Stimulated activated CD4-positive, alpha-beta T cell treated with anti-CD3 and anti-CD28 coated beads, TNF-alpha, amount 100 ng/mL, for 24 hours (primary cell): ENCODE results near the gene CSF3R.
"Not testable (repeated sequence)": the region's sequence is repeated elsewhere in the genome, so short reads cannot be mapped to it uniquely, and the experiment has no call there.

Experiments
- DNase-seq, 3 experiments: peaks; one replicate each; pipeline ENCODE4 v3.0.0-alpha.2; 2020; ENCODE audit warnings: low read depth in 3 of 3

Gene CSF3R

DNA sequence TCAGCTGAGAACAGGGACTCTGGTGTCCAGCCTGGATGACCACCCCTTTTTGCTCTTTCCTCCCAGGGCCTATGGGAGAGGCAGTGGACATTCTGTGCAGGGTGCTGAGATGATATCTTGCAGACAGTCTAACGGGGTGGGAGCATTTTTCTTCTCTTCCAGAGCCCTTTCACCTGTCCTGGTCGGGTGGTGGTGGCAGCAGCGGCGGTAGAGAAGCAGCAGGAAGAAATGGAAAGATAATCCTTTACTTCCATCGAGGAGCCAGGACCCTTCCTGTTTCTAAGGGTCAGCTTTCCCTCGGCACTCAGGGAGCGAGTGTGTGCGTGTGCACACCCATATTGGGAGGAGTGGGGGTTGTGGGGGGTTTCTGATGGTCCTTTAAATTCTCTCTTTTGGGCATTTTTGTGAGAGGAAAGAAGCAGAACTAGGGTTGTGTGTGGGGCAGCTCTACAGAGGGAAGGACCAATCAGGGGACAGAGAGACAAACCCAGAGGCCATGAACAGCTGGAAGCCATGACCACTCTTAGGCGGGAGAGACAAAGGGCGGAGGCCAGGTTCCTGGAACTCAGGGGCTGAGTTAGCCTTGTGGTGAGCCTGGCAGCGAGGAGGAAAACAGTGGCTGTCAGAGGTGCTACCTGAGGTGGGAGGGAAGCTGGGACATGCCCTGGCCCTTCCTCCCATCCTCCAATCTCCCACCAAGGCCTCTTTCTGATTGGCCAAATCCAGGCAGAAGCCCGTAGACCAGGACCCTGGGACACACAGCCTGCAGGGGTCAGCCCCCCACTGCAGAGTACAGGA lies 31.2 kb upstream of the CSF3R start:
- no peak for DNase-seq

DNA sequence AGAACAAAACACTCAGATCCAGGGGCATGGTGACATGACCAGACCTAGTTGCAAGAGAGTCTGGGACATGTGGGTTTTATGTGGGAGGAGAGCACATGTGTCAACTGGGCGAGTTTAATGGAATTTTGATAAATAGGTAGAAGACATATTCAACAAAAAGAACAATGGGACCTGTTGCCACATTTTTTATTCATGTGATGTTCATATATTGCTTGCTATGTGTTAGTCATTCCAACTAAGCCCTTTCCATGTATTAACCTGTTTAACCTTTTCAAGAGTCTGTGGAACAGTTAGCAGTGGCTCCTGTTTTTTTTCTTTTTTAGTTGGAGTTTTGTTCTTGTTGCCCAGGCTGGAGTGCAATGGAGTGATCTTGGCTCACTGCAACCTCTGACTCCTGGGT lies 30.1 kb upstream of the CSF3R start:
- no peak for DNase-seq

DNA sequence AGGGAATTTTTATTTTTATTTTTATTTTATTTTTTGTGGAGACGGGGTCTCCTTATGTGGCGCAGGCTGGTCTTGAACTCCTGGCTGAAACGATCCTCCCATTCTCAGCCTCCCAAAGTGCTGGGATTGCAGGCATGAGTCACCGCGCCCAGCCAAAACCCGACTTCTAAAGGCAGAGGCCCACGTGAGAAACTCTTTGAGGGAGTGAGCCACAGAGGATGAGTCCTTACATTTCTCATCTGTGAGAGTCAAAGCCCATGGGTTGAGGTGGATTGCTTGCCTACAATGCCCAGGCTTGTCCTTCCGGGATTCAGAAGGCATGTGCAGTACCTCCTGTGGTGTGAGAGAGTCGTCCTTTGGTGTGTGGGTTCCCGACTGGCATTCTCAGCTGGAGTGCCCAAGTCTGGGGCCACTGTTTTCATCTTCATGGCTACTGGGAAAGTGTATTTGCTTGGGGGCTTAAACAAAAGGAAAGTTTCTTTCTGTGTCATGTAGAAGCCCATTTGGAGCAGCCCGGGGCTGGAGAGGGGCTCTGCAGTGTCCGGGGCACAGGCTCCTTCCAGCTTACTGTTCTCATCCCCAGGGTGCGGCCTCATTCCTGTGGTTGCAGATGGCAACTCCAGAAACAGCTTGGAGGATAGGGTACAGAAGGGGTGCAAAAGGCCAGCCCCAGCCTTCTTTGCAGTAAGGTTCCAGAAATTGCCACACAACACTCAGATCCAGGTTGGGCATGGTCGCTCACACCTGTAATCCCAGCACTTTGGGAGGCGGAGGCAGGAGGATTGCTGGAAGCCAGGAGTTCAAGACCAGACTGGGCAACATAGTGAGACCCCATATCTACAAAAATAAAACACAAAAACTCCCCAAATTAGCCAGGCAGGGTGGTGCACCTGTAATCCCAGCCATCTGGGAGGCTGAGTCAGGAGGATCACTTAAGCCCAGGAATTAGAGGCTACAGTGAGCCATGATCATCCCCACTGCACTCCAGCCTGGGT lies 29.4 kb upstream of the CSF3R start:
- DNase-seq = no peak

GRCh38 chr1:36511220-36511619 lies 28.5 kb upstream of the CSF3R start:
- DNase-seq = not testable (repeated sequence)

GRCh38 chr1:36510418-36510817 lies 27.7 kb upstream of the CSF3R start:
- no peak for DNase-seq

- DNase-seq = no peak
Observed at GRCh38 chr1:36508257-36508656, 25.5 kb upstream of the CSF3R start.

GRCh38 chr1:36506276-36506920 lies 23.7 kb upstream of the CSF3R start:
- no peak for DNase-seq

- DNase-seq = no peak
Observed at GRCh38 chr1:36503733-36504132, 21.0 kb upstream of the CSF3R start.

GRCh38 chr1:36503159-36503558 lies 20.4 kb upstream of the CSF3R start:
- DNase-seq = no peak

DNA sequence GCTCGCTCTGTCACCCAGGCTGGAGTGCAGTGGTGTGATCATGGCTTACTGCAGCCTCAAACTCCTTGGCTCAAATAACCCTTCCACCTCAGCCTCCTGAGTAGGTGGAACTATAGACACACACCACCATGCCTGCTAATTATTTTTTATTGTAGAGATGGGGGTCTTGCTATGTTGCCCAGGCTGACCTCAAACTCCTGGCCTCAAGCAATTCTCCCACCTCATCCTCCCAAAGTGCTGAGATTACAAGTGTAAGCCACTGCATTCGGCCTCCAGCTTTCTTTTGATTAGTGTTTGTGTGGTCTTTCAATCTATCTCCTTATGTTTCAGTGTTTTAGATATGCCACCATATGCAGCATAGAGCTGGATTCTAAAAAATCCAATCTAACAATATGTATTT lies 19.9 kb upstream of the CSF3R start:
- DNase-seq = no peak

- DNase-seq = not testable (repeated sequence)
Observed at GRCh38 chr1:36501911-36502310, 19.2 kb upstream of the CSF3R start.

GRCh38 chr1:36497207-36497606 lies 14.5 kb upstream of the CSF3R start:
- no peak for DNase-seq

DNA sequence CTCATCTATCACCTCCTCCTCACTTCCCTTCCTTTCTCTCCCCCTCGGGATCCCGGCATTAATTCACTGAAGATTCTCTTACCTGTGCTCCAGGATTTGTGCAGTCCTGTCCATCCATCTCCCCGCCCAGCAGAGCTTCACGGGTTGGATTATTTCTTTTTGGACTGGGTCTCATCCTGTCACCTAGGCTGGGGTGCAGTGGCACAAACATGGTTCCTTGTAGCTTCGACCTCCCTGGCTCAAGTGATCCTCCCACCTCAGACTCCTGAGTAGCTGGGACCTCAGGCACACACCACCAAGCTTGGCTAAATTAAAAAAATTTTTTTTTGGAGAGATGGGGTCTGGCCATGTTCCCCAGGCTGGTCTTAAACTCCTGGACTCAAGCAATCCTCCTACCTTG lies 12.3 kb upstream of the CSF3R start:
- DNase-seq = no peak

DNA sequence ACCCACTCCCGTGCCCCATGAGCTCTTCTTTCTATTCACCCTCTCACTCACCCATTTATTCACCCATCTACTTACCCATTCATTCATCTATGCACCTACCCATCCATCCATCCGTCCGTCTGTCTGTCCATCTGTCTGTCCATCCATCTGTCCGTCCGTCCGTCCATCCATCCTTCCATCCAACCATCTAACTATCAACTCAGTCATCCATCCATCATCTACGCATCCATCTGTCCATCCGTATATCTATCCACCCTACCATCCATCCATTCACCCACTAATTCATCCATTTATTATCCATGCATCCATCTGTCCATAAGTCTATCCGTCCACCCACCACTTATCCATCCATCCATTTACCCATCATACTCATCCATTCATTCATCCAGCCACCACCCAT lies 10.8 kb upstream of the CSF3R start:
- DNase-seq = no peak

DNA sequence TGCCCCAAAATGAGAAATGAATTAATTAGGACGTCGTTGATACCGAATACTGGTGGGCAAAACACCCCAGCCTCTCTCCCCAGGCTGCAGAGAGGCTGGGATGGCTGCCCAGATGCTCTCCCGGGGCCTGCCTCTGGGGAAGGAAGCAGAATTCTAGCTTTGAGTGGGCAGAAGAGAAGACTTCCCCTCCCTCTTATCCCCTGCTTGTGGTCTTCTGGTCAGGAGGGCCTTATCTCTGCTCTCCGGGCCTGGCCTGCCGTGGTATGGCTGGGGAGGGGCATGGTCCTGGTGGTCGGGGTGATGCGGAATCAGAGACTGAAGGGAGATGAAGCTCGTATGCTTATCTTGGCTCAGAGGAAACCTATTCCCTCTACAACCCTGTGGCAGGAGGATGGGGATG lies 9.8 kb upstream of the CSF3R start:
- no peak for DNase-seq

DNA sequence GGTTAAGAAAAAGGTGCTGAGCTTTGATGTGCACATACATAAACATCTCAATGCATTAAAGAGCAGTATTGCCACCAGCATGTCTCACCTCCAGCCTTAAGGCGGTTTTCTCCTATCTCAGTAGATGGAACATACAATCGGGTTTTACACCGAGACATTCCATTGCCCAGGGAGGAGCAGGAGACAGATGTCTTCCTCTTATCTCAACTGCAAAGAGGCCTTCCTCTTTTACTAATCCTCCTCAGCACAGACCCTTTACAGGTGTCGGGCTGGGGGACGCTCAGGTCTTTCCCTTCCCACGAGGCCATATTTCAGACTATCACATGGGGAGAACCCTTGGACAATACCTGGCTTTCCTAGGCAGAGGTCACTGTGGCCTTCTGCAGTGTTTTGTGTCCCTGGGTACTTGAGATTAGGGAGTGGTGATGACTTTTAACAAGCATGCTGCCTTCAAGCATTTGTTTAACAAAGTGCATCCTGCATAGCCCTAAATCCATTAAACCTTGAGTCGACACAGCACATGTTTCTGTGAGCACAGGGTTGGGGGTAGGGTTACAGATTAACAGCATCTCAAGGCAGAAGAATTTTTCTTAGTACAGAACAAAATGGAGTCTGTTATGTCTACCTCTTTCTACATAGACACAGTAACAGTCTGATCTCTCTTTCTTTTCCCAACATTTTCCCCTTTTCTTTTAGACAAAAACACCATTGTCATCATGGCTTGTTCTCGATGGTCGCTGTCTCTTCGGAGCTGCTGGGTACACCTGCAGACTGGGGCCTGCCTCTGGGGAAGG lies 6.7 kb upstream of the CSF3R start:
- not testable (repeated sequence) for DNase-seq

DNA sequence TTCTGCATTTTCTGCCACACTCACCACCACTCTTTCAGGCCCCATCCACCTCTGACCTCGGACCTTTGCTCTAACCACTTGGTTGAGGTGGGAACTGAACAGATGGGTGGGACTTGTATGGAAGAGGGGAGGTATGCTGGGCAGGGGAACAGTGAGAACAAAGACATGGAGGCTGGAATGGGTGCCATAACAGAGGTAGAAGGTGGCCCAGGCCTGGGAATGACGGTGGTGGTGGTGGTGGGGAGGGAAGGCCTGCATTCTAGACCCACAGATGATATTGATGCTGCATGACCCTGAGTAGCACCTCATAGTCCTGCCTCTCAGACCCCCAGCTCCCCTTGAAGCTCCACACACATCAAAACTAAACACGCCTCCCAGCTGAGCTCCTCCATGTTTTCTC lies 5.2 kb upstream of the CSF3R start:
- DNase-seq = no peak

- DNase-seq = not testable (repeated sequence)
Observed at GRCh38 chr1:36487336-36487725, 4.6 kb upstream of the CSF3R start.

DNA sequence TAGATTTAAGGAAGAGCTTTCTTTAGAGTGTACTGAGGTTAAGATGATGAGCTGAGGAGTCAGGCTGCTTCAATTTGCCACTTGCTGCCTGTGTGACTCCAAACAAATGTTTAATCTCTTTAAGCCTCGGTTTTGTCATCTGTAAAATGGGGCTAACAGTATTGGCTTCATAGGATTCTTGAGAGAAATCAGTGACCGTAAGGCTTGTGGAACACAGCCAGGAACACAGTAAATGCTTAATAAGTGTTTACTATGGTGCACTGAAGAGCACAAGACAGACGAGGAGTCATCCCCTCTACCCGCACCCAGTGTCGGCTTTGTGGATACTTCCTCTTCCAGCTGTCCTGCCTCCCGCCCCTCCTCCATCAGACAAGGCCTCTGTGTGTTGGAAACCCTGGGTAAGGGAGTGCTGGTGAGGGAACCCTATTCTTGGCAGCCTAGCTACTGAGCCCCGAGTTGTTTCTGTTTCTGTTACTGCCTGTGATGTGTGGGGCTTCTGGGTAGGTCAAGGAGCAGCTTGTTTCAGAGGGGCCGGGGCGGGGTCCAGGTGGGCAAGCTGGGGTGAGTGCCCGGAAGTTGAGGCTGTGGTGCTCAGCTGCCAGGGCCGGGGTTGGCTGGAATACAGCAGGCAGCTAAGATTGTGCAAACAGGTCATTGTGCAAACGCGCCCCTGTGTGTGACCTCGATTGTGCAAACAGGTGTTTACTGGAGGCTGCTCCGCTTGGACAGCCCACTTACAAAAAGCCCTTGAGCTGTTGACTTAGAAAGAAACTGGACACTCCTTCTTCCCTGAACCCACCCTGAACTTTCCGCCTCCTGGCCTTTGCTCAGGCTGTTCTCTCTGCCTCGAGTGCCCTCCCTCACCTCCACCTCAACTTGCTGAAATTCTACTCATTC lies 4.0 kb upstream of the CSF3R start:
- no peak for DNase-seq

GRCh38 chr1:36486093-36486438 lies 3.4 kb upstream of the CSF3R start:
- no peak for DNase-seq

GRCh38 chr1:36484099-36484498 lies 1.4 kb upstream of the CSF3R start:
- no peak for DNase-seq
